ENCODE results near the gene TGFBI.

The TGFBI gene

DNA sequence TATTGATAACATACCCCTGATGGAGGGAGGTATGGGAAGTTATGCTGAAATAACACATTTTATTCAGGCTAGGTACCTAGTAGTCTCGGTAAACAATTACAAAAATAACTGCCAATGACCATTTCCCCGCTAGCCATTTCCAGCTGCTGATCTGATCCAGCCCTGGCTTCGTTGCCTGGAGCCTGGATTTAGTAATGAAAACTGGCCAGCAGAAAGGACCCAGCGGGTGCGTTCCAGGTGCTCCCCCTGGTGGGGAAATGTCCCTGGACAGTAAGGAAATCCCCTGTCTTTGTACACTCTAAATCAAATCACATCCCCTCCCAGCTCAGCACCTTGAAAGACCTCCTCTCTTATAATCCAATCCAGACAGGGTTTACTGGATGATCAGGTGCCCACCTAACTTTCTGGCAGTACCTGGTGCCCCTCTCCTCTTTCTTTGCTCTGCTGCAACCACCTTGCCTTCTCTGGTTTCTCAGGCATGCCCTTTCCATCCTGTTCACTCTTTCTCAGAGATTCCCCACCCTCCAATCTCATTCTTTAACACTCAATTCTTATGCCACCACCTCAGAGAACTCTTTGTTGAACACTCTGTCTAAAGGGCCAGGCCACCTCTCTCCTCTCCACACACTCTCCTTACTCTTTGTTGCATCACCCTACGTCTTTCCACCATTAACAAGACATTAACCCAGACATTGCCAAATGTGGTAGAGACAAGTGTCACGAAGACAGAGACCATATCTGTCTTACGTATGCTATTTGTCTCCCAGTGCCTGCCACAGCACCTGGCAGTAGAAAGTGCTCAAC, 53.8 kb downstream of the TGFBI start:
- H3K36me3 ChIP-seq (ENCODE audit: control insufficient read depth, insufficient read depth, low read length): no peaks in the 10 kb centered on the region
- DNase-seq (ENCODE audit: extremely low read depth, insufficient read length): peak; percentile 21
- no peak overlapping the region for H3K4me3 ChIP-seq (replicated peaks; ENCODE audit: low read depth, low read length)
- no peaks in the 10 kb centered on the region; the same call in 1 of the 2 replicates for H3K27me3 ChIP-seq (replicated peaks; ENCODE audit: control insufficient read depth, insufficient read depth, low read length)
- peak; percentile 83 for TF ChIP-seq CTCF (IDR thresholded peaks at IDR 0.05; ENCODE audit: insufficient read depth, low read length, poor library complexity, severe bottlenecking)

GRCh38 chr5:136084698-136085097, 55.9 kb downstream of the TGFBI start:
- Histone ChIP-seq H3K4me3 (replicated peaks; ENCODE audit: low read depth, low read length) (no peak overlapping the region), H3K27me3 (replicated peaks; ENCODE audit: control insufficient read depth, insufficient read depth, low read length) (no peaks in the 10 kb centered on the region; the same call in 1 of the 2 replicates), H3K36me3 (ENCODE audit: control insufficient read depth, insufficient read depth, low read length) (no peaks in the 10 kb centered on the region)
- DNase-seq (ENCODE audit: extremely low read depth, insufficient read length): no peak
- TF ChIP-seq CTCF (IDR thresholded peaks at IDR 0.05; ENCODE audit: insufficient read depth, low read length, poor library complexity, severe bottlenecking): no peak

DNA sequence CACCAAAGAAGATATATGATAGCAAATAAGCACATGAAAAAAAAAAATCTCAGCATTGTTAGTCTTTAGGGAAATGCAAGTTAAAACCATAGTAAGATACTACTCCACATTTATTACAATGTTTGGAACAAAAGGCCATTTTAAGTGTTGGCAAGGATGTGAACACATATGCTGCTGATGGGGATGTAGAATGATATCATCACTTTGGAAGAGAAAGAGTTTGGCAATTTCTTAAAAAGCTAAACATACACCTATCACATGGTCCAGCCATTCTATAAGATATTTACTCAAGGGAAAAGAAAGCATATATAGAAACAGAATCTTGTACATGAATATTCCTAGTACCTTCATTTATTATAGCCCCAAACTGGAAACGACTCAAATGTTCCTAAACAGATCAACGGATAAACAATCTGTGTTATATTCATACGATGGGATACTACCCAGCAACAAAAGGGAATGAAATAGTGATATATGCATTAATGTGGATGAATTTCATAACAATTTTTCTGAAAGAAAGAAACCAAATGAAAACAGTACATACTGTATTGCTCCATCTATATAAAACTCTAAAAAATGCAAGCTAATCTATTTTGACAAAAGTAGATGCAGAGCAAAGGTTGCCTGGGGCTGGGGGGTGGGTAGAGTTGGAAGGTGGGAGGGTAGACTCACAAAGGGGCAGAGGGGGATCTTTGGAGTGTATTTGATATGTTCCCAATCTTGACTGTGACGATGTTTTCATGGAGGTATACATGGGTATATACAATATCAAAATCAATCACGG, 58.2 kb downstream of the TGFBI start:
- DNase-seq (ENCODE audit: extremely low read depth, insufficient read length): no peak
- no peak for TF ChIP-seq CTCF (IDR thresholded peaks at IDR 0.05; ENCODE audit: insufficient read depth, low read length, poor library complexity, severe bottlenecking)
- Histone ChIP-seq H3K27me3 (replicated peaks; ENCODE audit: control insufficient read depth, insufficient read depth, low read length) (no peaks in the 10 kb centered on the region; the same call in 1 of the 2 replicates), H3K4me3 (replicated peaks; ENCODE audit: low read depth, low read length) (no peak overlapping the region), H3K36me3 (ENCODE audit: control insufficient read depth, insufficient read depth, low read length) (no peaks in the 10 kb centered on the region)

DNA sequence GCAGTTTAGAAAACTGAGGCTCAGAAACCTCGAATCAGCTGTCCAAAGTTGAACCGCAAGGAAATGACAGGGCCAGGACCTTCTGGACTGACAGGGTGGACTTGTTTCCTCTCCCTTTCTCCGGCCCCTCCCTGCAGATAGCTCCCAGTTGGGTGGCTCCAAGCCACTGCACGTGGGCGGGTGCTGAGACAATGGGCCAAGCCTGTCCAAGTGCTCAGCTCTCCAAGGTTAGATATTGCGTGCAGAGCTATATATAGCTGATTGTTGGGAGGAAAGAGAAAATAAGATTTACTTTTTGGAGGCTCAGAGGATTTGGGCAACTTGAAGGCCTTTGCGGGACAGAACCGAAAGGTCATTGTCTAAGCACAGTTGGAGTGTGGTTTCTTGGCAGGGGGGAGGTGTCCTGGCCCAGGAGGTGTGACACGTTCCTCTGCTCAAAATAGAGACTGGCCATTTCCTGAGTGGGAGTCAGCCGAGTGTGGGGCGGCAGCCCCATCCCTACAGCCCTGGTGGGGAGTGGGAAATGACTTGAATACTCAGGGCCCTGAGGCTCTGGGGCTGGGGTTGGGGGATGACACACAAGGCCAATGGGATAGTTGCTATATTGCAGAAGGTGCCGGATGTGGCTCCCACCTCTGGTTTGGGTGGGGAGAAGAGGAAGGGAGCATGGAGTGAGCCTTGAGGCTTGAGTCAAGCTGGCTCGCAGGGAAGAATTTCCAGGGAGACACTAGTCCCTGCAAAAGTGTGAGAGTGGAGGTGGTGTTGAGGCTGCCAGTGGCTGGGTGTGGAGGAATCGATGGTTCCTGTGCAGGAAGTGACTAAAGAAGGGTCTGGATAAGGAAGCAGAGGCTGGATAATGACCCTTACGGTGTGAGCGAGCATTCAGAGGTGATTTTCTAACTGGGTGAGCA, 59.4 kb downstream of the TGFBI start:
- Histone ChIP-seq H3K27me3 (replicated peaks; ENCODE audit: control insufficient read depth, insufficient read depth, low read length) (no peaks in the 10 kb centered on the region; the same call in 1 of the 2 replicates), H3K36me3 (ENCODE audit: control insufficient read depth, insufficient read depth, low read length) (no peaks in the 10 kb centered on the region), H3K4me3 (replicated peaks; ENCODE audit: low read depth, low read length) (no peak overlapping the region)
- no peak for TF ChIP-seq CTCF (IDR thresholded peaks at IDR 0.05; ENCODE audit: insufficient read depth, low read length, poor library complexity, severe bottlenecking)
- DNase-seq (ENCODE audit: extremely low read depth, insufficient read length): no peak

DNA sequence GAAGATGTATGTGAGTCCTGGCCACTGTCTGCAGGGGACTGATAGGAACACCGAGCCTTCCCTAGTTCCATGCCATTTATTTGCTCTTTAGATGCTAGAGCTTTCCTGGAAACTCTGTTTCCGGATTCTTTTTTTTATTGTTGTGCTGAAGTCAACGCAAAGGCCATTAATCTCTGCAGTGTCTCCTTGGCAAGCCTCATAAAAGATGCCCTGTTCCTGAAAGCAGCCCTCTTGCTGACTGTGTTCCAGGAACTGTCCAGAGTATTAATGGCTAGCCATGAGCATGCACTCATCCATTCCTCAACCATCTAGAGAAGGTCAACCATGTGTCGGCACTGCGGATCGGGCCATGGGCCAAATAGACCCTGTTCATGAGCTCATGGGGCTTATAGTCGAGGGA, 61.0 kb downstream of the TGFBI start:
- no peak for DNase-seq (ENCODE audit: extremely low read depth, insufficient read length)
- H3K4me3 ChIP-seq (replicated peaks; ENCODE audit: low read depth, low read length): no peak overlapping the region
- TF ChIP-seq CTCF (IDR thresholded peaks at IDR 0.05; ENCODE audit: insufficient read depth, low read length, poor library complexity, severe bottlenecking): no peak
- H3K36me3 ChIP-seq (ENCODE audit: control insufficient read depth, insufficient read depth, low read length): no peaks in the 10 kb centered on the region
- H3K27me3 ChIP-seq (replicated peaks; ENCODE audit: control insufficient read depth, insufficient read depth, low read length): no peaks in the 10 kb centered on the region; the same call in 1 of the 2 replicates

Measured in GM06990 (cell line).